Neuronal stem cell (in vitro differentiated cells): Measurements from ENCODE around the gene PGGHG.

Experiments
- DNase-seq: peaks from one replicate; pipeline ENCODE4 v3.0.0-alpha.2; 2013; ENCODE audit warnings: low spot score
- H2AFZ ChIP-seq: one replicate; pipeline ENCODE4 v1.6.1; 2013; ENCODE audit warnings: mild to moderate bottlenecking, low read length, inconsistent platforms
- H2AK5ac ChIP-seq: 2 replicates; pipeline ENCODE4 v1.6.1; 2013; ENCODE audit warnings: low read depth, mild to moderate bottlenecking, inconsistent platforms, low read length, moderate library complexity, mixed read lengths
- H2BK120ac ChIP-seq: 2 replicates; pipeline ENCODE4 v1.6.1; 2013; ENCODE audit warnings: low read depth, mild to moderate bottlenecking, inconsistent platforms, low read length, moderate library complexity, mixed read lengths
- H2BK12ac ChIP-seq: one replicate; pipeline ENCODE4 v1.6.1; 2013; ENCODE audit warnings: low read length, inconsistent platforms
- H2BK15ac ChIP-seq: 2 replicates; pipeline ENCODE4 v1.6.1; 2013; ENCODE audit warnings: mild to moderate bottlenecking, low read length, inconsistent platforms, mixed read lengths
- H2BK5ac ChIP-seq: one replicate; pipeline ENCODE4 v1.6.1; 2013; ENCODE audit warnings: inconsistent platforms, mild to moderate bottlenecking, low read length, moderate library complexity
- H3K14ac ChIP-seq: one replicate; pipeline ENCODE4 v1.6.1; 2013; ENCODE audit warnings: low read length, inconsistent platforms
- H3K18ac ChIP-seq: 2 replicates; pipeline ENCODE4 v1.6.1; 2013; ENCODE audit warnings: low read length, inconsistent platforms
- H3K23ac ChIP-seq: 2 replicates; pipeline ENCODE4 v1.6.1; 2013; ENCODE audit warnings: low read depth, mild to moderate bottlenecking, mixed read lengths, low read length, inconsistent platforms; ENCODE audit not compliant: poor library complexity
- H3K27ac ChIP-seq: replicated peaks from 3 replicates; pipeline ENCODE4 v1.5.1; 2013; ENCODE audit warnings: low read length, inconsistent platforms
- H3K27me3 ChIP-seq, 3 experiments: 2 replicates each; pipeline ENCODE4 v1.6.1; 2013; ENCODE audit warnings: low read length in 3 of 3, mild to moderate bottlenecking in 2 of 3, inconsistent platforms in 1 of 3, low read depth in 1 of 3, mixed read lengths in 1 of 3, moderate library complexity in 1 of 3; ENCODE audit not compliant: control insufficient read depth in 3 of 3, insufficient read depth in 3 of 3
- H3K36me3 ChIP-seq, 2 donors: replicated peaks in 1 of 2; 2 replicates each; pipeline ENCODE4 v1.6.1; 2013; ENCODE audit warnings: low read length in 2 of 2; ENCODE audit not compliant: control insufficient read depth in 2 of 2, insufficient read depth in 2 of 2
- H3K4ac ChIP-seq: 2 replicates; pipeline ENCODE4 v1.6.1; 2013; ENCODE audit warnings: inconsistent platforms, mild to moderate bottlenecking, low read length, moderate library complexity
- H3K4me1 ChIP-seq, 2 donors: 1 replicate in 1 of 2; 2 replicates in 1 of 2; pipeline ENCODE4 v1.6.1; 2013; ENCODE audit warnings: low read length in 2 of 2, low read depth in 1 of 2; ENCODE audit not compliant: control insufficient read depth in 2 of 2, insufficient read depth in 1 of 2
- H3K4me2 ChIP-seq: one replicate; pipeline ENCODE4 v1.6.1; 2013; ENCODE audit warnings: mild to moderate bottlenecking, low read length, inconsistent platforms; ENCODE audit not compliant: insufficient read depth, poor library complexity, severe bottlenecking
- H3K4me3 ChIP-seq, 2 donors: 2 replicates each; pipeline ENCODE4 v1.5.1; 2013; ENCODE audit warnings: low read length in 2 of 2, mild to moderate bottlenecking in 2 of 2, inconsistent platforms in 1 of 2, moderate library complexity in 1 of 2
- H3K79me1 ChIP-seq: one replicate; pipeline ENCODE4 v1.6.1; 2013; ENCODE audit warnings: low read depth, mild to moderate bottlenecking, inconsistent platforms, low read length, moderate library complexity
- H3K9ac ChIP-seq: one replicate; pipeline ENCODE4 v1.6.1; 2013; ENCODE audit warnings: mild to moderate bottlenecking, low read depth, low read length, inconsistent platforms; ENCODE audit not compliant: poor library complexity
- H3K9me3 ChIP-seq, 2 donors: replicated peaks in 1 of 2; 2 replicates each; pipeline versions ENCODE3 to v1.6.1; 2013; ENCODE audit warnings: low read length in 2 of 2, mild to moderate bottlenecking in 2 of 2, inconsistent platforms in 1 of 2, low read depth in 1 of 2, mixed read lengths in 1 of 2, moderate library complexity in 1 of 2; ENCODE audit not compliant: control insufficient read depth in 2 of 2, insufficient read depth in 1 of 2
- H4K8ac ChIP-seq: one replicate; pipeline ENCODE4 v1.6.1; 2013; ENCODE audit warnings: low read depth, mild to moderate bottlenecking, inconsistent platforms, low read length, moderate library complexity
- H4K91ac ChIP-seq: one replicate; pipeline ENCODE4 v1.6.1; 2013; ENCODE audit warnings: low read length, low read depth, mild to moderate bottlenecking, inconsistent platforms; ENCODE audit not compliant: poor library complexity
- WGBS, 2 donors: extraction: QIAGEN DNeasy Blood & Tissue Kit; methylation state at CpG; one replicate each; pipeline ENCODE4 v1.1.7; 2013; ENCODE audit warnings: missing lambda C conversion rate in 2 of 2, mixed read lengths in 1 of 2; ENCODE audit not compliant: insufficient read length in 2 of 2, insufficient replicate concordance in 1 of 2; ENCODE audit errors: extremely low coverage in 2 of 2; 5-methylcytosine and 5-hydroxymethylcytosine counted together

The PGGHG gene

GRCh38 chr11:289712-290620 is 1.0 kb downstream of the PGGHG start:
- Histone ChIP-seq H3K27me3 (peaks cover 0 to 14% (median 0%) of the 10 kb centered on the region in 3 experiments), H3K4me2 (peak overlapping the region; percentile 60), H2BK120ac (peak overlapping the region; percentile 67), H3K14ac (peak overlapping the region; percentile 94), H4K8ac (no peak overlapping the region), H3K23ac (peak overlapping the region; percentile 96), H3K9ac (peak overlapping the region; percentile 72), H3K9me3 (no peaks in the 10 kb centered on the region), H3K27ac (no peak overlapping the region), H3K18ac (peak overlapping the region; percentile 93), H3K79me1 (peaks cover 7% of the 10 kb centered on the region), H2BK12ac (peak overlapping the region; percentile 95), H2BK15ac (peak overlapping the region; percentile 92), H3K4me1 (peaks cover 15 to 16% of the 10 kb centered on the region in 2 donors), H2BK5ac (peak overlapping the region; percentile 42), H4K91ac (no peak overlapping the region), H3K4ac (peak overlapping the region; percentile 98), H2AK5ac (peak overlapping the region; percentile 99), H3K36me3 (peaks cover 23 to 30% of the 10 kb centered on the region in 2 donors), H3K4me3 (peak overlapping the region; percentile 2 to 44), H2AFZ (no peak overlapping the region)
- no CpG with 5 or more reads among the region's 48 CpGs for WGBS, 2 donors
- DNase-seq = no peak

DNA sequence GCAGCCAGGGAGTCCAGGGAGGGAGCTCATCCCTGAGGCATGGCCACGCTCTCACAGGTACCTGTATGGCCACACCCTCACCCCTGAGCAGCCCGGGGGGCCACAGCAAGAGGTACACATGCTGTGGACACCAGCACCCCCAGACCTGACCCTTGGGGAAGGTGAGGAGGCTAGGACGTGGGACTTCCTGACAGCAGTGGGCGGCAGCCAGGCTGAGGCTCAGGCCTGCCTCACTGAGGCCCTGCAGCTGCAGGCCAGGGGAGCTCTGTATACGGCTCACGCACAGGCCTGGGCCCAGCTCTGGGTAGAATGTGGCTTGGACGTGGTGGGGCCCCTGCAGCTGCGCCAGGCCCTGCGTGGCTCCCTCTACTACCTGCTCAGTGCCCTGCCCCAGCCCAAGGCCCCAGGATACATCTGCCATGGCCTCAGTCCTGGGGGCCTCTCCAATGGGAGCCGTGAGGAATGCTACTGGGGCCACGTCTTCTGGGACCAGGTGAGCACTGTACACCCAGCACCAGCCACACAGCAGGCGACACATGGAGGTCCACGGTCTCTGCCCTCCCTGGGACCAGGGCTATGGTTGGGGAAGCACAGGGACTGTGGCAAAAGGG is 1.8 kb downstream of the PGGHG start:
- Histone ChIP-seq H3K27me3 (peaks cover 0 to 14% (median 0%) of the 10 kb centered on the region in 3 experiments), H3K4ac (no peak overlapping the region), H4K91ac (peak overlapping the region; percentile 72), H2BK15ac (peak overlapping the region; percentile 58), H2BK5ac (peak overlapping the region; percentile 19), H2AFZ (no peak overlapping the region), H2AK5ac (peak overlapping the region; percentile 99), H3K4me3 (no peak overlapping the region), H3K79me1 (peaks cover 7% of the 10 kb centered on the region), H2BK120ac (no peak overlapping the region), H4K8ac (no peak overlapping the region), H3K18ac (no peak overlapping the region), H3K4me2 (no peak overlapping the region), H2BK12ac (peak overlapping the region; percentile 94), H3K27ac (no peak overlapping the region), H3K23ac (peak overlapping the region; percentile 93), H3K4me1 (peaks cover 14 to 15% of the 10 kb centered on the region in 2 donors), H3K36me3 (peaks cover 23 to 31% of the 10 kb centered on the region in 2 donors), H3K9me3 (no peaks in the 10 kb centered on the region), H3K9ac (peak overlapping the region; percentile 72), H3K14ac (no peak overlapping the region)
- no CpG with 5 or more reads among the region's 13 CpGs for WGBS, 2 donors
- no peak for DNase-seq

DNA sequence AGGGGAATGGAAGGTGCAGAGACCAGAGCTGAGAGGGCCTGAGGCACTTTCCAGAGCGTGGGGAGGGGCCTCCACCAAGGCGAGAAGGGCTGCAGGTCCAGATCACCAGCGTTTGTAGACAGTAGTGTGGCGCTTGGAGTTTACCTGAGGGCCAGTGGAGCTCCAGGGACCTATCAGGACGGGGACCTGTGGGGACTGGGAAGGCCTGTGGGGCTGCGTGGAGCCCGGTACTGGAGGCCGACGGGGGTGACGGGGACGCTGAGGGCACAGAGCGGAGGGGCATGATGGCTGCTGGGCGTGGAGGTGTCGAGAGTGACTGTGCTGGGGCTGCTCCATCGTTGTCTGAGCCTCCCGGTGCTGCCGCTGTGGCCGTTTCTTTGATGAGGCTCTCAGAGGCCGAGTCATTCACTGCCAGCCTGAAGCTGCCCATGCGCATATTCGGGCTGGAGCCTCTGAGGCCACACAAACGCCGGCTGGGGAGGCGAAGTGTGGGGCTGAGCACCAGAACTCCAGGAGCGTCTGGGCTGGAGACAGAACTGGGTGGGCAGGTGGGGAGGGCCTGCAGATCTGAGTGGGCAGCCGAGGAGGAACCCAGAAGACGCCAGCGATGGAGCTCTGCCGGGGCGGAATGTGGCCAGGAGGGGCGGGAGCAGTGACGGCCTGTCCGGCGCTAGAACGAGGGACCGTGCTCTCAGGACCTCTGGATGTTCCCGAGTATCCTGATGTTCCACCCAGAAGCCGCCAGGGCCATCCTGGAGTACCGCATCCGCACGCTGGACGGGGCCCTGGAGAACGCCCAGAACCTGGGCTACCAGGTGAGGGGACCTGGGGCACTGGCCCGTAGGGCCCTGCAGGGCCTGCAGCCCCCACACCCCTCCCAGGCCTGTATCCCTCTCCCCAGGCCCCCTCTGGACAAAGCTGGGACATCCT is 2.6 kb downstream of the PGGHG start:
- Histone ChIP-seq H3K4me1 (peaks cover 14 to 15% of the 10 kb centered on the region in 2 donors), H3K4me3 (no peak overlapping the region), H4K8ac (no peak overlapping the region), H3K27ac (no peak overlapping the region), H3K18ac (no peak overlapping the region), H3K23ac (peak overlapping the region; percentile 93), H2AK5ac (peak overlapping the region; percentile 99), H3K4me2 (no peak overlapping the region), H3K4ac (no peak overlapping the region), H3K9me3 (no peaks in the 10 kb centered on the region), H3K14ac (no peak overlapping the region), H2BK120ac (no peak overlapping the region), H2AFZ (no peak overlapping the region), H2BK12ac (peak overlapping the region; percentile 10), H2BK15ac (peak overlapping the region; percentile 58), H3K9ac (peak overlapping the region; percentile 72), H2BK5ac (peak overlapping the region; percentile 82), H3K27me3 (peaks cover 0 to 14% (median 0%) of the 10 kb centered on the region in 3 experiments), H3K36me3 (peaks cover 23 to 31% of the 10 kb centered on the region in 2 donors), H3K79me1 (peaks cover 7% of the 10 kb centered on the region), H4K91ac (no peak overlapping the region)
- no CpG with 5 or more reads among the region's 44 CpGs for WGBS, 2 donors
- DNase-seq = no peak
